Keratinocyte (primary cell): ENCODE results near the gene APMAP. TPM values are rescaled to one million over a fixed set of nuclear protein-coding genes. Genes with fewer than 3 reads are reported as not detected.
"Not testable (repeated sequence)": the region's sequence is repeated elsewhere in the genome, so short reads cannot be mapped to it uniquely, and the experiment has no call there.

Experiments
- DNase-seq: peaks from one replicate; pipeline ENCODE4 v3.0.0-alpha.2; 2011; ENCODE audit warnings: low read depth, missing footprints, low spot score
- FAIRE-seq: peaks from 2 replicates; lab custom pipeline; 2011; peaks lifted over from hg19 to GRCh38; lab: Jason Lieb, UNC
- H2AFZ ChIP-seq: 2 replicates; pipeline ENCODE4 v1.6.0; 2012; ENCODE audit warnings: low read length, control low read depth, inconsistent platforms; ENCODE audit not compliant: control insufficient read depth
- H3K27ac ChIP-seq: 2 replicates; pipeline ENCODE4 v1.5.1; 2011; ENCODE audit warnings: low read length; ENCODE audit not compliant: control insufficient read depth, insufficient read depth
- H3K27me3 ChIP-seq: 3 replicates; pipeline ENCODE4 v1.6.0; 2011; ENCODE audit warnings: low read length; ENCODE audit not compliant: control insufficient read depth, insufficient read depth; ENCODE audit errors: extremely low read depth
- H3K36me3 ChIP-seq, 2 experiments: 2 replicates in 1 of 2; 3 replicates in 1 of 2; pipeline ENCODE4 v1.5.1; 2011; ENCODE audit warnings: low read length in 2 of 2, mild to moderate bottlenecking in 1 of 2; ENCODE audit not compliant: control insufficient read depth in 2 of 2, insufficient read depth in 2 of 2; ENCODE audit errors: extremely low read depth in 1 of 2
- H3K4me1 ChIP-seq: 3 replicates; pipeline ENCODE4 v1.5.1; 2011; ENCODE audit warnings: low read length; ENCODE audit not compliant: control insufficient read depth, insufficient read depth; ENCODE audit errors: extremely low read depth
- H3K4me2 ChIP-seq: 3 replicates; pipeline ENCODE4 v1.6.0; 2011; ENCODE audit warnings: low read depth, low read length; ENCODE audit not compliant: control insufficient read depth, insufficient read depth; ENCODE audit errors: extremely low read depth
- H3K4me3 ChIP-seq, 3 experiments: fragments of 200-600 bp in 1 of 3; sonication (generic) in 1 of 3; 2 replicates in 2 of 3; 3 replicates in 1 of 3; pipeline ENCODE4 v1.5.1; 2011 to 2016; ENCODE audit warnings: low read length in 3 of 3, mild to moderate bottlenecking in 3 of 3, control low read depth in 2 of 3, inconsistent platforms in 1 of 3, low read depth in 1 of 3, mixed read lengths in 1 of 3, mixed run types in 1 of 3, moderate library complexity in 1 of 3; ENCODE audit not compliant: control insufficient read depth in 2 of 3, insufficient read depth in 2 of 3; ENCODE audit errors: extremely low read depth in 1 of 3
- H3K79me2 ChIP-seq: 2 replicates; pipeline ENCODE4 v1.6.0; 2012; ENCODE audit warnings: low read length; ENCODE audit not compliant: control insufficient read depth, insufficient read depth
- H3K9ac ChIP-seq: 3 replicates; pipeline ENCODE4 v1.6.0; 2011; ENCODE audit warnings: low read length; ENCODE audit not compliant: control insufficient read depth, insufficient read depth; ENCODE audit errors: extremely low read depth
- H3K9me1 ChIP-seq: 3 replicates; pipeline ENCODE4 v1.6.0; 2011; ENCODE audit warnings: low read length; ENCODE audit not compliant: control insufficient read depth, insufficient read depth; ENCODE audit errors: extremely low read depth
- H3K9me3 ChIP-seq: 2 replicates; pipeline ENCODE4 v1.5.1; 2012; ENCODE audit warnings: low read depth, low read length; ENCODE audit not compliant: control insufficient read depth
- H4K20me1 ChIP-seq: 3 replicates; pipeline ENCODE4 v1.6.0; 2011; ENCODE audit warnings: low read length; ENCODE audit not compliant: control insufficient read depth, insufficient read depth; ENCODE audit errors: extremely low read depth
- dilution Hi-C: fragments of 300-500 bp; cut with MboI; formaldehyde crosslinking; loops from one replicate; pipeline ENCODE4 v1.7.0; 2020; ENCODE audit warnings: low sequenced_read_pairs; ENCODE audit not compliant: extremely low pct_ligation_motif_present
- polyA plus RNA-seq, 5 experiments: library from polyadenylated mRNA; depleted of rRNA in 3 of 5; stranded (reverse) in 3 of 5; stranded (forward) in 1 of 5; unstranded in 1 of 5; fragments of >200 nt; gene quantifications; 1 replicate in 1 of 5; 2 replicates in 3 of 5; 3 replicates in 1 of 5; pipeline versions ENCODE4 v1.2.1 to v1.2.3, GENCODE V29; 2011 to 2012; ENCODE audit warnings: missing spikeins in 2 of 5, low read depth in 1 of 5, low replicate concordance in 1 of 5
- TF ChIP-seq, protein P1 (sequence below), 3 experiments: IDR thresholded peaks in 1 of 3; conservative IDR thresholded peaks in 1 of 3; optimal IDR thresholded peaks in 1 of 3; 2 replicates in 2 of 3; 3 replicates in 1 of 3; pipeline versions ENCODE3 to v1.5.1; 2011; ENCODE audit warnings: low read length in 3 of 3, mild to moderate bottlenecking in 3 of 3, moderate library complexity in 2 of 3, control low read depth in 1 of 3, inconsistent platforms in 1 of 3; ENCODE audit not compliant: insufficient read depth in 2 of 3; ENCODE audit errors: extremely low read depth in 1 of 3

The APMAP gene
- polyA plus RNA-seq, 1 donor (not counting 4 experiments of a cell fraction or from before 2014, with no cell fraction given), result 48.9 TPM

- H4K20me1 ChIP-seq, H3K79me2 ChIP-seq, H3K27me3 ChIP-seq, dilution Hi-C loops, H3K9me1 ChIP-seq, DNase-seq, H3K9me3 ChIP-seq, H3K36me3 ChIP-seq, FAIRE-seq: not testable (repeated sequence)
- H2AFZ ChIP-seq, result peak overlapping the region; percentile 65
- peaks cover 23% of the 10 kb centered on the region for H3K4me1 ChIP-seq
- TF ChIP-seq, protein P1, sequence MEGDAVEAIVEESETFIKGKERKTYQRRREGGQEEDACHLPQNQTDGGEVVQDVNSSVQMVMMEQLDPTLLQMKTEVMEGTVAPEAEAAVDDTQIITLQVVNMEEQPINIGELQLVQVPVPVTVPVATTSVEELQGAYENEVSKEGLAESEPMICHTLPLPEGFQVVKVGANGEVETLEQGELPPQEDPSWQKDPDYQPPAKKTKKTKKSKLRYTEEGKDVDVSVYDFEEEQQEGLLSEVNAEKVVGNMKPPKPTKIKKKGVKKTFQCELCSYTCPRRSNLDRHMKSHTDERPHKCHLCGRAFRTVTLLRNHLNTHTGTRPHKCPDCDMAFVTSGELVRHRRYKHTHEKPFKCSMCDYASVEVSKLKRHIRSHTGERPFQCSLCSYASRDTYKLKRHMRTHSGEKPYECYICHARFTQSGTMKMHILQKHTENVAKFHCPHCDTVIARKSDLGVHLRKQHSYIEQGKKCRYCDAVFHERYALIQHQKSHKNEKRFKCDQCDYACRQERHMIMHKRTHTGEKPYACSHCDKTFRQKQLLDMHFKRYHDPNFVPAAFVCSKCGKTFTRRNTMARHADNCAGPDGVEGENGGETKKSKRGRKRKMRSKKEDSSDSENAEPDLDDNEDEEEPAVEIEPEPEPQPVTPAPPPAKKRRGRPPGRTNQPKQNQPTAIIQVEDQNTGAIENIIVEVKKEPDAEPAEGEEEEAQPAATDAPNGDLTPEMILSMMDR (optimal IDR thresholded peaks at IDR 0.05 in 1 of 3, IDR thresholded peaks at IDR 0.05 in 1 of 3, conservative IDR thresholded peaks at IDR 0.05 in 1 of 3; ENCODE audit: extremely low read depth in 1 of 3, insufficient read depth in 2 of 3, low read length in 3 of 3), result peak; percentile 16 to 62 (median 33)
- H3K4me3 ChIP-seq, result peak overlapping the region; percentile 30 to 58 (median 49)
- H3K4me2 ChIP-seq, result peak overlapping the region; percentile 90
- H3K9ac ChIP-seq, result peak overlapping the region; percentile 68
- H3K27ac ChIP-seq, result peak overlapping the region; percentile 88
Observed at GRCh38 chr20:24930724-24931688, 61.5 kb downstream of the APMAP start.

DNA sequence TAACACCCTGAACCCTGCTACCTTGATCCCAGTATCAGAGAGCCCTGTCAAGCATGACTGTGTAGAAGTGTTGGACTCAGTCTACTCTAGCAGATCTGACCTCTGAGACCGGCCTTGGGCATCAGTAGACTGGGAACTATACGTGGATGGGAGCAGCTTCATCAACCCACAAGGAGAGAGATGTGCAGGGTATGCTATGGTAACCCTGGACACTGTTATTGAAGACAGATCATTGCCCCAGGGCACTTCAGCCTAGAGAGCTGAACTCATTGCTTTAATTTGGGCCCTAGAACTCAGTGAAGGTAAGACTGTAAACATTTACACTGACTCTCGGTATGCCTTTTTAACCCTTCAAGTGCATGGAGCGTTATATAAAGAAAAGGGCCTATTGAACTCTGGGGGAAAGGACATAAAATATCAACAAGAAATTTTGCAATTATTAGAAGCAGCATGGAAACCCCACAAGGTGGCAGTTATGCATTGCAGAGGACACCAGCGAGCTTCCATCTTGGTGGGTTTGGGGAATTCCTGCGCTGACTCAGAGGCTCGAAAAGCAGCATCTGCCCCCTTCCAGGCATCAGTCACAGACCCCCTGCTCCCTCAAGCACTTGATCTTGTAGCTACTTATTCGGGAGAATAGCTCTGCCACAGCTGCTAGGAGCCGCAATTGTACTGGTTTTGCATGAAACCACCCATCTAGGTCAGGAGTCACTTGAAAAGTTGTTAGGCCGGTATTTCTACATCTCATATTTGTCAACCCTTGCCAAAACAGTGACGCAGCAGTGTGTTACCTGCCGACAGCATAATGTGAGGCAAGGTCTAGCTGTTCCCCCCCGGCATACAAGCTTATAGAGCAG, 62.5 kb downstream of the APMAP start:
- TF ChIP-seq, protein P1 (optimal IDR thresholded peaks at IDR 0.05 in 1 of 3, IDR thresholded peaks at IDR 0.05 in 1 of 3, conservative IDR thresholded peaks at IDR 0.05 in 1 of 3; ENCODE audit: extremely low read depth in 1 of 3, insufficient read depth in 2 of 3, low read length in 3 of 3), result peak in 2 of 3 experiments; percentile 14 to 28
- FAIRE-seq (peak; percentile 98), DNase-seq (peak; percentile 46)
- peak overlapping the region; percentile 90 for H3K4me2 ChIP-seq
- H3K9me3 ChIP-seq, H4K20me1 ChIP-seq, H3K27me3 ChIP-seq, H3K36me3 ChIP-seq, H3K79me2 ChIP-seq, dilution Hi-C loops, H3K9me1 ChIP-seq: not testable (repeated sequence)
- peak overlapping the region; percentile 30 to 58 (median 49) for H3K4me3 ChIP-seq
- H3K27ac ChIP-seq, result peak overlapping the region; percentile 88
- peak overlapping the region; percentile 68 for H3K9ac ChIP-seq
- peak overlapping the region; percentile 63 for H2AFZ ChIP-seq
- H3K4me1 ChIP-seq, result peaks cover 23% of the 10 kb centered on the region

DNA sequence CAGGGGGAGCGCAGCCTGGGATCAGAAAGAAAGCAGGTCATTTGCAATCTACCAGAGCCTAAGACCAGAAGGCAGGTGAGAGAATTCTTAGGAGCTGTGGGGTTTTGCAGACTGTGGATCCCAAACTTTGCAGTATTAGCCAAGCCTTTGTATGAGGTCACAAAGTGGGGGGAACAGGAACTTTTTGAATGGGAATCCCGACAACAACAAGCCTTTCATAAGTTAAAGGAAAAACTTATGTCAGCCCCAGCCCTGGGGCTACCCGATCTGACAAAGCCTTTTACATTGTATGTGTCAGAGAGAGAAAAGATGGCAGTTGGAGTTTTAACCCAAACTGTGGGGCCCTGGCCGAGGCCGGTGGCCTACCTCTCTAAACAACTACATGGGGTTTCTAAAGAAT, 63.3 kb downstream of the APMAP start:
- FAIRE-seq, H3K4me3 ChIP-seq, H3K27ac ChIP-seq, DNase-seq, H2AFZ ChIP-seq, H3K36me3 ChIP-seq, H4K20me1 ChIP-seq, dilution Hi-C loops, H3K27me3 ChIP-seq, H3K9me1 ChIP-seq, H3K9ac ChIP-seq, H3K9me3 ChIP-seq, H3K79me2 ChIP-seq, H3K4me2 ChIP-seq: not testable (repeated sequence)
- peaks cover 23% of the 10 kb centered on the region for H3K4me1 ChIP-seq
